AG09319 (cell line): ENCODE measurements around the gene ALKBH5.
A peak's percentile ranks its signal among the peaks of the same experiment; 100 is the strongest.

Experiments
- DNase-seq: peaks from one replicate; pipeline ENCODE4 v3.0.0-alpha.2; 2010; ENCODE audit warnings: low read depth; ENCODE audit errors: extremely low read depth
- CTCF ChIP-seq: IDR thresholded peaks from 2 replicates; pipeline ENCODE4 v1.5.1; 2011; ENCODE audit warnings: low read depth, mild to moderate bottlenecking, inconsistent platforms, low read length, moderate library complexity

Gene ALKBH5

GRCh38 chr17:18218756-18219415 lies 35.3 kb downstream of the ALKBH5 start:
- TF ChIP-seq CTCF: no peak
- DNase-seq: no peak

- TF ChIP-seq CTCF: no peak
- no peak for DNase-seq
Observed at GRCh38 chr17:18224053-18224386, 40.4 kb downstream of the ALKBH5 start.

GRCh38 chr17:18224387-18225120 lies 40.9 kb downstream of the ALKBH5 start:
- no peak for TF ChIP-seq CTCF
- no peak for DNase-seq

- TF ChIP-seq CTCF: no peak
Observed at GRCh38 chr17:18225121-18225641, 41.6 kb downstream of the ALKBH5 start, which contains the start of gene LLGL1. Gene LLGL1 (plus strand): TSS chr17:18225635. CDS start chr17:18225683, 48 bp downstream.

GRCh38 chr17:18225642-18226283 lies 42.1 kb downstream of the ALKBH5 start:
- no peak for DNase-seq
- no peak for TF ChIP-seq CTCF

More at GRCh38 chr17:18225121-18225641, 41.6 kb downstream of the ALKBH5 start, which contains the start of gene LLGL1:
- peak; percentile 90 for DNase-seq

GRCh38 chr17:18226284-18226945 lies 42.8 kb downstream of the ALKBH5 start:
- no peak for DNase-seq
- TF ChIP-seq CTCF: no peak
